GM19463 (cell line): ENCODE measurements around the gene CDHR1.

ENCODE experiments used
- ATAC-seq: cut with Tn5 transposase; IDR thresholded peaks from one replicate; pipeline ENCODE4 v1.9.1; 2021; ENCODE audit warnings: mild to moderate bottlenecking, moderate library complexity; ENCODE audit not compliant: unreplicated experiment

The CDHR1 gene

GRCh38 chr10:84196941-84197340 is 2.6 kb downstream of the CDHR1 start:
- ATAC-seq: no peak

- ATAC-seq: no peak
Observed at GRCh38 chr10:84197643-84198042, 3.3 kb downstream of the CDHR1 start.

- no peak for ATAC-seq
Observed at GRCh38 chr10:84198206-84198915, 4.0 kb downstream of the CDHR1 start.

GRCh38 chr10:84200537-84201243 is 6.4 kb downstream of the CDHR1 start:
- no peak for ATAC-seq

GRCh38 chr10:84201244-84201606 is 6.9 kb downstream of the CDHR1 start:
- ATAC-seq: no peak

- ATAC-seq: no peak
Observed at GRCh38 chr10:84201682-84202081, 7.3 kb downstream of the CDHR1 start.

GRCh38 chr10:84202349-84202748 is 8.0 kb downstream of the CDHR1 start:
- no peak for ATAC-seq

- ATAC-seq: peak; percentile 49
Observed at GRCh38 chr10:84204122-84204521, 9.8 kb downstream of the CDHR1 start.

GRCh38 chr10:84204610-84205009 is 10.3 kb downstream of the CDHR1 start:
- ATAC-seq: no peak

GRCh38 chr10:84205049-84205852 is 10.9 kb downstream of the CDHR1 start:
- ATAC-seq: peak; percentile 79

GRCh38 chr10:84205853-84206525 is 11.7 kb downstream of the CDHR1 start:
- no peak for ATAC-seq

GRCh38 chr10:84208023-84208422 is 13.7 kb downstream of the CDHR1 start:
- ATAC-seq: no peak

GRCh38 chr10:84211566-84211965 is 17.2 kb downstream of the CDHR1 start:
- no peak for ATAC-seq

GRCh38 chr10:84212014-84212413 is 17.7 kb downstream of the CDHR1 start:
- no peak for ATAC-seq

- no peak for ATAC-seq
Observed at GRCh38 chr10:84213076-84213475, 18.7 kb downstream of the CDHR1 start.

GRCh38 chr10:84214046-84214572 is 19.8 kb downstream of the CDHR1 start:
- ATAC-seq: no peak

GRCh38 chr10:84214612-84215235 is 20.4 kb downstream of the CDHR1 start:
- ATAC-seq: peak; percentile 88

- ATAC-seq: no peak
Observed at GRCh38 chr10:84216834-84217233, 22.5 kb downstream of the CDHR1 start.

GRCh38 chr10:84217746-84218145 is 23.4 kb downstream of the CDHR1 start:
- no peak for ATAC-seq

GRCh38 chr10:84221916-84222315 is 27.6 kb downstream of the CDHR1 start:
- ATAC-seq: no peak
